Stomach (tissue), 9 donors: ENCODE data around the gene SPACA5B. TPM values are rescaled to one million over a fixed set of nuclear protein-coding genes. Genes with fewer than 3 reads are reported as not detected.
"Not testable (repeated sequence)": the region's sequence is repeated elsewhere in the genome, so short reads cannot be mapped to it uniquely, and the experiment has no call there.

Source experiments
- DNase-seq, 2 donors: peaks; one replicate each; pipeline versions ENCODE4 v3.0.0 to v3.0.0-alpha.2; 2013 to 2019
- H3K27ac ChIP-seq, 5 donors: fragments of 200-600 bp in 4 of 5; sonication (generic) in 4 of 5; one replicate each; pipeline ENCODE4 v1.5.1; 2013 to 2019; ENCODE audit warnings: mild to moderate bottlenecking in 1 of 5, moderate library complexity in 1 of 5
- H3K27me3 ChIP-seq, 3 donors: fragments of 200-600 bp; sonication (generic); one replicate each; pipeline ENCODE4 v1.5.1; 2017 to 2019; ENCODE audit warnings: mixed run types in 1 of 3
- H3K36me3 ChIP-seq, 4 donors: fragments of 200-600 bp; sonication (generic); 1 replicate in 3 of 4; 2 replicates in 1 of 4; pipeline ENCODE4 v1.5.1; 2016 to 2019
- H3K4me1 ChIP-seq, 4 donors: fragments of 200-600 bp; sonication (generic); one replicate each; pipeline ENCODE4 v1.5.1; 2016 to 2019
- H3K4me3 ChIP-seq, 4 donors: fragments of 200-600 bp; sonication (generic) in 3 of 4; one replicate each; pipeline ENCODE4 v1.5.1; 2016 to 2019; ENCODE audit warnings: mild to moderate bottlenecking in 1 of 4
- H3K9me3 ChIP-seq, 4 donors: fragments of 200-600 bp; sonication (generic); one replicate each; pipeline ENCODE4 v1.5.1; 2016 to 2019
- CTCF ChIP-seq, 7 experiments: fragments of 450-650 bp in 4 of 7; fragments of 200-600 bp in 3 of 7; sonication (generic) in 3 of 7; IDR thresholded peaks; one replicate each; pipeline ENCODE4 v1.5.1; 2016 to 2019; ENCODE audit warnings: antibody characterized with exemption in 7 of 7, control low read depth in 2 of 7, mild to moderate bottlenecking in 1 of 7
- EP300 ChIP-seq: sonication (generic); formaldehyde crosslinking; IDR thresholded peaks from one replicate; pipeline ENCODE4 v1.6.1; 2017; ENCODE audit warnings: antibody characterized with exemption
- POLR2A ChIP-seq, 4 donors: fragments of 450-650 bp; IDR thresholded peaks; one replicate each; pipeline ENCODE4 v1.6.1; 2016; ENCODE audit warnings: antibody characterized with exemption in 4 of 4, control low read depth in 2 of 4, mild to moderate bottlenecking in 1 of 4, moderate library complexity in 1 of 4
- POLR2AphosphoS5 ChIP-seq, 3 donors: sonication (generic); formaldehyde crosslinking; IDR thresholded peaks; one replicate each; pipeline ENCODE4 v1.6.1; 2016; ENCODE audit warnings: antibody characterized with exemption in 3 of 3
- WGBS, 5 donors: extraction: QIAGEN DNeasy Blood & Tissue Kit in 3 of 5; methylation state at CpG; one replicate each; pipeline versions ENCODE4 v1.1.5 to v1.1.7; 2013 to 2018; 5-methylcytosine and 5-hydroxymethylcytosine counted together
- intact Hi-C: fragments of 100-400 bp; cut with DNase I; formaldehyde crosslinking; loops from one replicate; pipeline ENCODE4 v1.15.1; 2023; ENCODE audit warnings: low total_unique reads
- polyA plus RNA-seq, 3 donors: library from polyadenylated mRNA; stranded (reverse); fragments of 200-250 nt; gene quantifications; one replicate each; pipeline ENCODE4 v1.2.3, GENCODE V29; 2013
- small RNA-seq, 4 donors: library from RNA; depleted of rRNA; stranded (forward); fragments of <200 nt; gene quantifications; one replicate each; pipeline ENCODE3, GENCODE V24; 2016
- total RNA-seq, 5 donors: library from RNA; depleted of rRNA; stranded (reverse); fragments of >200 nt; gene quantifications; one replicate each; pipeline versions ENCODE4 v1.1.0 to v1.2.3, GENCODE V29; 2014 to 2016
- donor health status: healthy with polysubstance abuse.
- donor health status: Bipolar disorder and iron deficiency.
- donor health status: healthy.

Gene SPACA5B
- total and polyA plus RNA-seq, 8 donors = not detected

GRCh38 chrX:48179691-48180090 lies 49.3 kb downstream of the SPACA5B start:
- H3K4me3 ChIP-seq = no peak overlapping the region
- WGBS, 5 donors = 64 to 86% (median 77%) methylated on average over 4 of the region's 4 CpGs

DNA sequence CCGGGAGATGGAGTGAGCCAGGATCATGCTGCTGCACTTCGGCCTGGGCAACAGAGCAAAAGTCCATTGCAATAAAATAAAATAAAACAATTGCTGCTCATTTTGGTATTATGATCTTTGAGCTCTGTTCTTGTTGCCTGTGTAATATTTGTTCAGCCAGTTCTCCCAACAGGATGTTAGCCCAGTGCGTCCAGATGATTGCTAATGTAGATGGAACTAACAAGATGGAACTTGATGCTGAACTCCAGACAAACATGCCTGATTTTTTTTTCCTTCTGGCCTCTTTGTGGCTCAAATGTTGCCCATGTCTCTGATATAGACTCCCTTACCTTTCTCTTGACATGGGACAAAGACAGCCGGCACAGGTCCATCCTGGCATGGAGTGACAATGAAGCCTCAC lies 50.4 kb downstream of the SPACA5B start:
- DNase-seq = no peak
- Histone ChIP-seq H3K4me3 (no peak overlapping the region), H3K36me3 (no peaks in the 10 kb centered on the region), H3K9me3 (no peaks in the 10 kb centered on the region), H3K27ac (no peak overlapping the region), H3K27me3 (peaks cover 0 to 5% (median 0%) of the 10 kb centered on the region in 3 donors), H3K4me1 (no peaks in the 10 kb centered on the region)
- intact Hi-C loops = no loop called here
- WGBS, 5 donors = 85 to 93% (median 92%) methylated on average over 4 of the region's 4 CpGs
- TF ChIP-seq CTCF (IDR thresholded peaks at IDR 0.05) = no peak
- no peak for TF ChIP-seq POLR2A (IDR thresholded peaks at IDR 0.05)
- TF ChIP-seq POLR2AphosphoS5 (IDR thresholded peaks at IDR 0.05) = no peak
- TF ChIP-seq EP300 = no peak

More at GRCh38 chrX:48179691-48180090, 49.3 kb downstream of the SPACA5B start:
- no peaks in the 10 kb centered on the region for H3K4me1 ChIP-seq
- no peaks in the 10 kb centered on the region for H3K36me3 ChIP-seq
- H3K9me3 ChIP-seq = no peaks in the 10 kb centered on the region
- intact Hi-C loops = no loop called here
- TF ChIP-seq POLR2AphosphoS5 (IDR thresholded peaks at IDR 0.05) = no peak
- TF ChIP-seq CTCF (IDR thresholded peaks at IDR 0.05) = no peak
- TF ChIP-seq POLR2A (IDR thresholded peaks at IDR 0.05) = no peak
- TF ChIP-seq EP300 = no peak
- no peak overlapping the region for H3K27ac ChIP-seq
- peaks cover 0 to 5% (median 0%) of the 10 kb centered on the region in 3 donors for H3K27me3 ChIP-seq
- DNase-seq = no peak

DNA sequence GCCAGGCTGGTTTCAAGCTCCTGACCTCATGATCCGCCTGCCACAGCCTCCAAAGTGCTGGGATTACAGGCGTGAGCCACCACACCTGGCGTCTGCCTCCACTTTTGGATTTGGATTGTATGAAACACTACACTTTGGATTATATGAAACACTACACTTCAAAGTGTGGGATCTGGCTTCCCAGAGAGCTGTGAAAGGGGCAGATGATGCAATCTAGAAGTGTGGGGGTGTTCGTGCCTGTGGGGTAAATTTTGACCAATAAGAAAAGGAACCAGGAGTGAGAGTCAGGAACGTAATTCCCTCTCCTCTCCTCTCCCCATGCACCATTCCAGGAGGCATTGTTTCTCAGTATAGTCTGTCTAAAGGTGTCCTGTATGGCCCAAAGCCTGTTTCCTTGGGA lies 51.5 kb downstream of the SPACA5B start:
- DNase-seq, H3K4me3 ChIP-seq, H3K36me3 ChIP-seq, H3K4me1 ChIP-seq, intact Hi-C loops, H3K27ac ChIP-seq, H3K27me3 ChIP-seq, H3K9me3 ChIP-seq: not testable (repeated sequence)
- 57 to 74% (median 64%) methylated on average over 5 of the region's 5 CpGs for WGBS, 5 donors

Small RNA genes lying within 50 kb of the gene (small RNA-seq; reads per million reads assigned to genes)
- gene AC245047.7 = 0 reads per million in 4 donors
- 0 reads per million in 4 donors for gene RNU6-707P

Other genes starting within 250 kb of the SPACA5B start
- 10 to 100 TPM in 2 of 5 donors, 1 to 10 TPM in 3; 1.7 to 23.3 (median 5.7) TPM for gene ZNF182, start 126.6 kb upstream of the SPACA5B start, total RNA-seq
- 1 to 10 TPM; 1.7 to 3.5 (median 2.0) TPM for gene ZNF182, start 126.6 kb upstream of the SPACA5B start, polyA plus RNA-seq
- gene SPACA5, start 123.6 kb upstream of the SPACA5B start, total RNA-seq = not detected
- gene SPACA5, start 123.6 kb upstream of the SPACA5B start, polyA plus RNA-seq = under 1 TPM in 1 of 3 donors, not detected in 2; 0.38 TPM
- 10 to 100 TPM in 2 of 5 donors, 1 to 10 TPM in 3; 1.6 to 13.3 (median 6.1) TPM for gene ZNF630, start 59.0 kb upstream of the SPACA5B start, total RNA-seq
- gene ZNF630, start 59.0 kb upstream of the SPACA5B start, polyA plus RNA-seq = 1 to 10 TPM; 1.8 to 2.6 (median 1.8) TPM
- gene SSX5, start 66.2 kb downstream of the SPACA5B start, total RNA-seq = not detected
- gene SSX5, start 66.2 kb downstream of the SPACA5B start, polyA plus RNA-seq = not detected
- gene SSX1, start 124.8 kb downstream of the SPACA5B start, total RNA-seq = not detected
- gene SSX1, start 124.8 kb downstream of the SPACA5B start, polyA plus RNA-seq = not detected
- gene SSX3, start 226.1 kb downstream of the SPACA5B start, total RNA-seq = not detected
- gene SSX3, start 226.1 kb downstream of the SPACA5B start, polyA plus RNA-seq = not detected